Fibroblast of lung (primary cell): ENCODE results near the gene TMEM135.

Experiments
- EZH2 ChIP-seq: IDR thresholded peaks from 2 replicates; pipeline ENCODE4 v1.5.1; 2012; ENCODE audit warnings: low read length, control low read depth, mild to moderate bottlenecking; ENCODE audit errors: missing control alignments
- TF ChIP-seq, protein P1 (sequence below), 2 donors: IDR thresholded peaks in 1 of 2; conservative IDR thresholded peaks in 1 of 2; 1 replicate in 1 of 2; 2 replicates in 1 of 2; pipeline ENCODE4 v1.5.1; 2011 to 2012; ENCODE audit warnings: low read length in 2 of 2, control low read depth in 1 of 2, inconsistent platforms in 1 of 2, low read depth in 1 of 2, mild to moderate bottlenecking in 1 of 2

GRCh38 chr11:87254562-87254961, 216.8 kb downstream of the TMEM135 start:
- TF ChIP-seq, protein P1, sequence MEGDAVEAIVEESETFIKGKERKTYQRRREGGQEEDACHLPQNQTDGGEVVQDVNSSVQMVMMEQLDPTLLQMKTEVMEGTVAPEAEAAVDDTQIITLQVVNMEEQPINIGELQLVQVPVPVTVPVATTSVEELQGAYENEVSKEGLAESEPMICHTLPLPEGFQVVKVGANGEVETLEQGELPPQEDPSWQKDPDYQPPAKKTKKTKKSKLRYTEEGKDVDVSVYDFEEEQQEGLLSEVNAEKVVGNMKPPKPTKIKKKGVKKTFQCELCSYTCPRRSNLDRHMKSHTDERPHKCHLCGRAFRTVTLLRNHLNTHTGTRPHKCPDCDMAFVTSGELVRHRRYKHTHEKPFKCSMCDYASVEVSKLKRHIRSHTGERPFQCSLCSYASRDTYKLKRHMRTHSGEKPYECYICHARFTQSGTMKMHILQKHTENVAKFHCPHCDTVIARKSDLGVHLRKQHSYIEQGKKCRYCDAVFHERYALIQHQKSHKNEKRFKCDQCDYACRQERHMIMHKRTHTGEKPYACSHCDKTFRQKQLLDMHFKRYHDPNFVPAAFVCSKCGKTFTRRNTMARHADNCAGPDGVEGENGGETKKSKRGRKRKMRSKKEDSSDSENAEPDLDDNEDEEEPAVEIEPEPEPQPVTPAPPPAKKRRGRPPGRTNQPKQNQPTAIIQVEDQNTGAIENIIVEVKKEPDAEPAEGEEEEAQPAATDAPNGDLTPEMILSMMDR (conservative IDR thresholded peaks at IDR 0.05 in 1 of 2, IDR thresholded peaks at IDR 0.05 in 1 of 2; ENCODE audit: low read depth in 1 of 2, low read length in 2 of 2): no peak
- TF ChIP-seq EZH2: no peak
